GM12875 (cell line): ENCODE measurements around the gene FAXC.
"Not testable (repeated sequence)": the region's sequence is repeated elsewhere in the genome, so short reads cannot be mapped to it uniquely, and the experiment has no call there.

Experiments
- H3K4me3 ChIP-seq: one replicate; pipeline ENCODE4 v1.5.1; 2011; ENCODE audit warnings: low read depth, low read length, control low read depth
- TF ChIP-seq, protein P1 (sequence below): IDR thresholded peaks from 2 replicates; pipeline ENCODE4 v1.5.1; 2011; ENCODE audit warnings: low read depth, mild to moderate bottlenecking, control low read depth, inconsistent platforms, low read length, moderate library complexity, borderline replicate concordance; ENCODE audit not compliant: insufficient read depth

FAXC gene

DNA sequence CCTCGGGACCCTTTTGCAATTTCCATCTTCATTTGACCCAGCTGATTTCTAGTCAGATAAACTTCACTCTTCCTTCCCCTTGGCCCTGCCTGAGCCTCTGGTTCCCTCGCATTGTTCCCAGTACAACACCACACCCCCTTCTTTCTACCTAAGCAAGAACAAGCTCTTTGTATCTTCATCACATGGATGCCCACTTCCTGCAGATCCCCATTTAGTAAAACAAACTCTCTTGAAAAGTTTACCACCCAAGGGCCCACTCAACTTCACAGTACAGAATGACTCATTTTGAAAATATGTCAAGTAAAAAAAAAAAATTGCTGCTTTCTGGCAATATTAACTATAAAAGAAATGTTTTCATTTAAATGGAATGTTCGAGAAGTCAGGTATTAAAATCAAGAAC is 5.2 kb downstream of the FAXC start:
- no peak overlapping the region for H3K4me3 ChIP-seq
- TF ChIP-seq, protein P1, sequence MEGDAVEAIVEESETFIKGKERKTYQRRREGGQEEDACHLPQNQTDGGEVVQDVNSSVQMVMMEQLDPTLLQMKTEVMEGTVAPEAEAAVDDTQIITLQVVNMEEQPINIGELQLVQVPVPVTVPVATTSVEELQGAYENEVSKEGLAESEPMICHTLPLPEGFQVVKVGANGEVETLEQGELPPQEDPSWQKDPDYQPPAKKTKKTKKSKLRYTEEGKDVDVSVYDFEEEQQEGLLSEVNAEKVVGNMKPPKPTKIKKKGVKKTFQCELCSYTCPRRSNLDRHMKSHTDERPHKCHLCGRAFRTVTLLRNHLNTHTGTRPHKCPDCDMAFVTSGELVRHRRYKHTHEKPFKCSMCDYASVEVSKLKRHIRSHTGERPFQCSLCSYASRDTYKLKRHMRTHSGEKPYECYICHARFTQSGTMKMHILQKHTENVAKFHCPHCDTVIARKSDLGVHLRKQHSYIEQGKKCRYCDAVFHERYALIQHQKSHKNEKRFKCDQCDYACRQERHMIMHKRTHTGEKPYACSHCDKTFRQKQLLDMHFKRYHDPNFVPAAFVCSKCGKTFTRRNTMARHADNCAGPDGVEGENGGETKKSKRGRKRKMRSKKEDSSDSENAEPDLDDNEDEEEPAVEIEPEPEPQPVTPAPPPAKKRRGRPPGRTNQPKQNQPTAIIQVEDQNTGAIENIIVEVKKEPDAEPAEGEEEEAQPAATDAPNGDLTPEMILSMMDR = no peak

- no peak overlapping the region for H3K4me3 ChIP-seq
- TF ChIP-seq, protein P1 = no peak
Observed at GRCh38 chr6:99341862-99342455, 7.5 kb downstream of the FAXC start.

- no peak overlapping the region for H3K4me3 ChIP-seq
- TF ChIP-seq, protein P1 = no peak
Observed at GRCh38 chr6:99338188-99338587, 11.3 kb downstream of the FAXC start.

DNA sequence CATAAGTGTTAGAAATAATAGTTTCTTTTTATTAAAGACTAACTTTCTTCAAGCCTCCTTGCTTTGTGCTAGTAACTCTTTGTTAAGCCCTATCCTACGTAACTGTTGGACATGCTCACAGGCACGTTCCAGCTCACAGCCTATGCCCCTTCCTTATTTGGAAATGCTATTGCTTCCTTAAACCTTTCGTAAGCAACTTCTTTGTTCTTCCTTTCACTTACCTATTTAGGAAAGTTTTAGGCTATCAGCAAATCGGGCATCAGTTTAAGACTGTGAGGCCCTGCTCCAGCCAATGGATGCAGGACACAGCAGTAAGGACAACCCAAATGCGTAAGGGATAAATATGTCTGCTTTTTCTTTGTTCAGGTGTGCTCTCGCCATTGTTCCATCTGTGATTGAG is 14.2 kb downstream of the FAXC start:
- H3K4me3 ChIP-seq = not testable (repeated sequence)

GRCh38 chr6:99334526-99335127 is 14.8 kb downstream of the FAXC start:
- TF ChIP-seq, protein P1 = peak; percentile 66; the same call in 1 of the 2 replicates
- no peak overlapping the region for H3K4me3 ChIP-seq

- TF ChIP-seq, protein P1 = no peak
- H3K4me3 ChIP-seq = no peak overlapping the region
Observed at GRCh38 chr6:99333068-99333467, 16.4 kb downstream of the FAXC start.

GRCh38 chr6:99331531-99331930 is 17.9 kb downstream of the FAXC start:
- no peak overlapping the region for H3K4me3 ChIP-seq
- TF ChIP-seq, protein P1 = no peak
